HepG2 (cell line): ENCODE data around the gene PLRG1. TPM values are rescaled to one million over a fixed set of nuclear protein-coding genes. Genes with fewer than 3 reads are reported as not detected.

Experiments
- AGO1 ChIP-seq: fragments of 200-400 bp; formaldehyde crosslinking; IDR thresholded peaks from 2 replicates; pipeline ENCODE4 v1.6.1; 2017; ENCODE audit warnings: mild to moderate bottlenecking, low read depth, low read length, moderate library complexity; ENCODE audit not compliant: poor library complexity, severe bottlenecking
- ATF1 ChIP-seq: IDR thresholded peaks from 2 replicates; pipeline ENCODE4 v1.6.1; 2016; ENCODE audit warnings: mild to moderate bottlenecking, control low read depth
- BORCS8-MEF2B ChIP-seq: sonication (generic); formaldehyde crosslinking; IDR thresholded peaks from 2 replicates; pipeline ENCODE4 v1.8.0; 2022; ENCODE audit warnings: mild to moderate bottlenecking, missing genetic modification reagents
- CCDC6 ChIP-seq: sonication (generic); formaldehyde crosslinking; IDR thresholded peaks from 2 replicates; pipeline ENCODE4 v1.8.1; 2022; ENCODE audit warnings: mild to moderate bottlenecking, missing genetic modification reagents, moderate library complexity
- ELF1 ChIP-seq: sonication (generic); formaldehyde crosslinking; IDR thresholded peaks from 2 replicates; pipeline ENCODE4 v1.4.0; 2020; ENCODE audit warnings: missing genetic modification reagents
- FOXK1 ChIP-seq: sonication (generic); formaldehyde crosslinking; IDR thresholded peaks from 2 replicates; pipeline ENCODE4 v1.4.0; 2020; ENCODE audit warnings: low read depth, missing genetic modification reagents, borderline replicate concordance
- KLF6 ChIP-seq: IDR thresholded peaks from 2 replicates; pipeline ENCODE4 v1.8.0; 2016; ENCODE audit warnings: missing biosample characterization, missing genetic modification reagents
- NCOR1 ChIP-seq: fragments of 200-600 bp; sonication (generic); IDR thresholded peaks from 2 replicates; pipeline ENCODE4 v1.7.0; 2017; ENCODE audit warnings: antibody characterized with exemption, low read length, borderline replicate concordance
- TBX3 ChIP-seq: fragments of 450-650 bp; IDR thresholded peaks from 2 replicates; pipeline ENCODE4 v1.6.1; 2017; ENCODE audit warnings: antibody characterized with exemption, mild to moderate bottlenecking, inconsistent platforms, borderline replicate concordance
- ZFAT ChIP-seq: sonication (generic); formaldehyde crosslinking; conservative IDR thresholded peaks from 2 replicates; pipeline ENCODE4 v1.8.1; 2023; ENCODE audit warnings: missing genetic modification reagents, inconsistent platforms
- ZNF224 ChIP-seq: sonication (generic); formaldehyde crosslinking; IDR thresholded peaks from 2 replicates; pipeline ENCODE4 v1.5.0; 2020; ENCODE audit warnings: mild to moderate bottlenecking, missing genetic modification reagents
- ZNF260 ChIP-seq: sonication (generic); formaldehyde crosslinking; IDR thresholded peaks from 2 replicates; pipeline ENCODE4 v1.4.0; 2020; ENCODE audit warnings: missing genetic modification reagents, low read depth, mild to moderate bottlenecking, borderline replicate concordance
- ZNF430 ChIP-seq: sonication (generic); formaldehyde crosslinking; IDR thresholded peaks from 2 replicates; pipeline ENCODE4 v1.9.0; 2021; ENCODE audit warnings: mild to moderate bottlenecking, missing genetic modification reagents
- ZNF614 ChIP-seq: IDR thresholded peaks from 2 replicates; pipeline ENCODE4 v1.6.1; 2018; ENCODE audit warnings: missing biosample characterization, missing genetic modification reagents, inconsistent platforms, borderline replicate concordance
- ZNF747 ChIP-seq: sonication (generic); formaldehyde crosslinking; IDR thresholded peaks from 2 replicates; pipeline ENCODE4 v1.8.1; 2023; ENCODE audit warnings: missing genetic modification reagents, mild to moderate bottlenecking, borderline replicate concordance
- polyA plus RNA-seq, 8 experiments: library from polyadenylated mRNA; depleted of rRNA in 3 of 8; stranded (reverse) in 7 of 8; unstranded in 1 of 8; fragments of >200 nt; fragmentation: Illumina TruSeq in 4 of 8; extraction: Trizol in 4 of 8; gene quantifications; 2 replicates each; pipeline versions ENCODE4 v1.2.1 to v1.2.3, GENCODE V29; 2011 to 2016; ENCODE audit warnings: low read depth in 4 of 8, missing spikeins in 1 of 8, mixed read lengths in 1 of 8; ENCODE audit not compliant: insufficient read depth in 1 of 8
- total RNA-seq, 5 experiments: library from RNA; depleted of rRNA; stranded (reverse); fragments of >200 nt; fragmentation: Illumina TruSeq; extraction: Trizol; gene quantifications; 2 replicates each; pipeline ENCODE4 v1.2.3, GENCODE V29; 2016; ENCODE audit warnings: low read depth in 1 of 5
- TF ChIP-seq, protein P1 (sequence below): sonication (generic); formaldehyde crosslinking; IDR thresholded peaks from 2 replicates; pipeline ENCODE4 v1.5.1; 2020; ENCODE audit warnings: mild to moderate bottlenecking, missing genetic modification reagents
- TF ChIP-seq, protein P2 (sequence below): sonication (generic); formaldehyde crosslinking; IDR thresholded peaks from 2 replicates; pipeline ENCODE4 v1.8.1; 2023; ENCODE audit warnings: mild to moderate bottlenecking, moderate library complexity, missing genetic modification reagents
- TF ChIP-seq, protein P3 (sequence below): IDR thresholded peaks from 2 replicates; pipeline ENCODE4 v1.6.1; 2016; ENCODE audit warnings: low read depth
- TF ChIP-seq, protein P4 (sequence below): sonication (generic); formaldehyde crosslinking; IDR thresholded peaks from 2 replicates; pipeline ENCODE4 v1.5.0; 2020; ENCODE audit warnings: mild to moderate bottlenecking, missing genetic modification reagents

Gene PLRG1
- total and polyA plus RNA-seq, 2 of the 13 experiments (the other 11 are each of a cell fraction or from before 2014, with no cell fraction given), result 77.3 to 110 TPM

DNA sequence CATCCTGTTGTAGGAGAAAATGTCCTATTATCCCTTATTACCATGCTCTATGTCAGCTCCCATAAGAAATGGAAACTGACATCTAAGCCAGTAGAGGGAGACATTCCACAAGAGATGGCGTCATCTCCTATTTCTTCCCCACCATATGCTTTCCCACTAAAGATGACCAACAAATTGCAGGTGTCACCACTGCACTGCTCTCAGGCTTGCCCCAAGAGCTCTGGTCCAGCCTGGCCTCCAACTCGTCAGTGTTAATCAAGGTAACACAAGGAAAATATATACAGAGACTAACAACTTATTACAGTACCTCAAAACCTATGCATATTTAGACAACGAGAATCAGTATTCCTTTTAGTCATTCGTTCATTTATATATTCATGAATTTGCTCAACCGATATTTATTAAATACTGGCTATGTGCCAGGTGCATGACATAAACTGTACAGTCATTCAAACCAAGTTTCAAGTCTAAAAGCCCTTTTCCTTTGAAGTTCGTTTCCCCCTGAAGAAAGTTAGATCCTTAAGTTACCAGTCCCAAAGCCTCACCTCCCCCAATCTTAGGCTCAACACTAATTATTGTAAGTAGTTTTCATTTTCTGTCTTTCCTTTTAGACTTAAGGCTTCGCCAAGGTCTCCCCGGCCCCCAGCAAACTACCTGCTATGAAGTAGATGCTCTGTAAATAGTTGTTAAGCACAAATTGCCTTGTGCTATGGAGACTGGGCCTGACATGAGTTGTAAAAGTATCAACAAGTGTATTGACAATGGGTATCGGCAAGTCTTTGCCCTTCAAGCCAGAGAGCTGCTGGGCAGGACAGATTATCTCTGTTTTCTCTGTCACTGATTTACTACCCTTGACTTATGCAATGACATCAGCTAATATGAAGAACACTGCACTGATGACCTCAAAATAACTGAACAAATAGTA lies 9.6 kb upstream of the PLRG1 start (continued):
- peak; percentile 88 for TF ChIP-seq ZNF614 (CRISPR knock-in tag)
- TF ChIP-seq KLF6 (CRISPR knock-in tag), result no peak
- TF ChIP-seq ZFAT (CRISPR knock-in tag), result no peak
- TF ChIP-seq, protein P1, sequence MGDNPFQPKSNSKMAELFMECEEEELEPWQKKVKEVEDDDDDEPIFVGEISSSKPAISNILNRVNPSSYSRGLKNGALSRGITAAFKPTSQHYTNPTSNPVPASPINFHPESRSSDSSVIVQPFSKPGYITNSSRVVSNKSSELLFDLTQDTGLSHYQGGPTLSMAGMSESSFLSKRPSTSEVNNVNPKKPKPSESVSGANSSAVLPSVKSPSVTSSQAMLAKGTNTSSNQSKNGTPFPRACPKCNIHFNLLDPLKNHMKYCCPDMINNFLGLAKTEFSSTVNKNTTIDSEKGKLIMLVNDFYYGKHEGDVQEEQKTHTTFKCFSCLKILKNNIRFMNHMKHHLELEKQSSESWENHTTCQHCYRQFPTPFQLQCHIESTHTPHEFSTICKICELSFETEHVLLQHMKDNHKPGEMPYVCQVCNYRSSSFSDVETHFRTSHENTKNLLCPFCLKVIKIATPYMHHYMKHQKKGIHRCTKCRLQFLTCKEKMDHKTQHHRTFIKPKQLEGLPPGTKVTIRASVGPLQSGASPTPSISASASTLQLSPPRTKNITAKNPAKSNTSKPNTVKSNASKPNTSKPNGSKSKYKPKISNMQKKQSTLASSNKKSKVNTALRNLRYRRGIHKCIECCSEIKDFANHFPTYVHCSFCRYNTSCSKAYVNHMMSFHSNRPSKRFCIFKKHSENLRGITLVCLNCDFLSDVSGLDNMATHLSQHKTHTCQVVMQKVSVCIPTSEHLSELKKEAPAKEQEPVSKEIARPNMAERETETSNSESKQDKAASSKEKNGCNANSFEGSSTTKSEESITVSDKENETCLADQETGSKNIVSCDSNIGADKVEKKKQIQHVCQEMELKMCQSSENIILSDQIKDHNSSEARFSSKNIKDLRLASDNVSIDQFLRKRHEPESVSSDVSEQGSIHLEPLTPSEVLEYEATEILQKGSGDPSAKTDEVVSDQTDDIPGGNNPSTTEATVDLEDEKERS (CRISPR knock-in tag), result no peak; the same call in 1 of the 2 replicates
- TF ChIP-seq, protein P2, sequence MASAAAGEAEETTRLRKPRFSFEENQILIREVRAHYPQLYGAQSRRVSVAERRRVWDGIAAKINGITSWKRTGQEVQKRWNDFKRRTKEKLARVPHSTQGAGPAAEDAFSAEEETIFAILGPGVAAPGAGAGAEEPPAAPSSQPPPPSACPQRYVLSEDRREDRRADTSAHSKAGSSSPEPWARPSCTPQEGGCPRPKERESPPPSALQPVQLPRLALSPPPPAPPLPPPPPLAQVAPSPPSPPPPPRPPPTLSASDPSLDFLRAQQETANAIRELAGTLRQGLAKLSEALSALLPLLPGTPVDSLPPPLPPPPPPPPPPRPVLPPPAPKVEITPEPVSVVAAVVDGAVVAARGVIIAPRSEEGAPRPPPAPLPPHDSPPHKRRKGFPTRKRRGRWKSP, result no peak
- TF ChIP-seq, protein P3, sequence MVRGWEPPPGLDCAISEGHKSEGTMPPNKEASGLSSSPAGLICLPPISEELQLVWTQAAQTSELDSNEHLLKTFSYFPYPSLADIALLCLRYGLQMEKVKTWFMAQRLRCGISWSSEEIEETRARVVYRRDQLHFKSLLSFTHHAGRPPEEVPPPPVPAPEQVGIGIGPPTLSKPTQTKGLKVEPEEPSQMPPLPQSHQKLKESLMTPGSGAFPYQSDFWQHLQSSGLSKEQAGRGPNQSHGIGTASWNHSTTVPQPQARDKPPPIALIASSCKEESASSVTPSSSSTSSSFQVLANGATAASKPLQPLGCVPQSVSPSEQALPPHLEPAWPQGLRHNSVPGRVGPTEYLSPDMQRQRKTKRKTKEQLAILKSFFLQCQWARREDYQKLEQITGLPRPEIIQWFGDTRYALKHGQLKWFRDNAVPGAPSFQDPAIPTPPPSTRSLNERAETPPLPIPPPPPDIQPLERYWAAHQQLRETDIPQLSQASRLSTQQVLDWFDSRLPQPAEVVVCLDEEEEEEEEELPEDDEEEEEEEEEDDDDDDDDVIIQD, result peak; percentile 64
- TF ChIP-seq BORCS8-MEF2B (CRISPR knock-in tag), result no peak
- peak; percentile 78 for TF ChIP-seq TBX3
- TF ChIP-seq ELF1 (CRISPR knock-in tag), result no peak
- TF ChIP-seq ZNF260 (CRISPR knock-in tag), result no peak
- TF ChIP-seq FOXK1 (CRISPR knock-in tag), result peak; percentile 95
- TF ChIP-seq, protein P4, sequence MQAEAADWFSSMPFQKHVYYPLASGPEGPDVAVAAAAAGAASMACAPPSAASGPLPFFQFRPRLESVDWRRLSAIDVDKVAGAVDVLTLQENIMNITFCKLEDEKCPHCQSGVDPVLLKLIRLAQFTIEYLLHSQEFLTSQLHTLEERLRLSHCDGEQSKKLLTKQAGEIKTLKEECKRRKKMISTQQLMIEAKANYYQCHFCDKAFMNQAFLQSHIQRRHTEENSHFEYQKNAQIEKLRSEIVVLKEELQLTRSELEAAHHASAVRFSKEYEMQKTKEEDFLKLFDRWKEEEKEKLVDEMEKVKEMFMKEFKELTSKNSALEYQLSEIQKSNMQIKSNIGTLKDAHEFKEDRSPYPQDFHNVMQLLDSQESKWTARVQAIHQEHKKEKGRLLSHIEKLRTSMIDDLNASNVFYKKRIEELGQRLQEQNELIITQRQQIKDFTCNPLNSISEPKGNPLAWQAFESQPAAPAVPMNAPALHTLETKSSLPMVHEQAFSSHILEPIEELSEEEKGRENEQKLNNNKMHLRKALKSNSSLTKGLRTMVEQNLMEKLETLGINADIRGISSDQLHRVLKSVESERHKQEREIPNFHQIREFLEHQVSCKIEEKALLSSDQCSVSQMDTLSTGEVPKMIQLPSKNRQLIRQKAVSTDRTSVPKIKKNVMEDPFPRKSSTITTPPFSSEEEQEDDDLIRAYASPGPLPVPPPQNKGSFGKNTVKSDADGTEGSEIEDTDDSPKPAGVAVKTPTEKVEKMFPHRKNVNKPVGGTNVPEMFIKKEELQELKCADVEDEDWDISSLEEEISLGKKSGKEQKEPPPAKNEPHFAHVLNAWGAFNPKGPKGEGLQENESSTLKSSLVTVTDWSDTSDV (CRISPR knock-in tag), result no peak
- TF ChIP-seq AGO1, result no peak
- peak; percentile 71; the same call in 1 of the 2 replicates for TF ChIP-seq NCOR1
- no peak; the same call in 1 of the 2 replicates for TF ChIP-seq CCDC6 (CRISPR knock-in tag)
- no peak for TF ChIP-seq ZNF224 (CRISPR knock-in tag)
- no peak for TF ChIP-seq ZNF747
- 0 out of 2 replicates have a peak, but pooled peaks have one; percentile 33 for TF ChIP-seq ZNF430 (CRISPR knock-in tag)
- TF ChIP-seq ATF1, result peak; percentile 49; the same call in 1 of the 2 replicates
